ENCODE results near the gene MAP7.

GRCh38 chr6:136510782-136511181 is 39.4 kb downstream of the MAP7 start:
- TF ChIP-seq CTCF (IDR thresholded peaks at IDR 0.05; ENCODE audit: low read depth, low read length, poor library complexity, severe bottlenecking), result no peak
- no peak for TF ChIP-seq EZH2phosphoT487 (IDR thresholded peaks at IDR 0.05; ENCODE audit: borderline replicate concordance, low read length)

All from DOHH2 (cell line).